GM12872 (cell line): Measurements from ENCODE around the gene UFSP1.

ENCODE experiments used
- TF ChIP-seq, protein P1 (sequence below): IDR thresholded peaks from 3 replicates; pipeline ENCODE4 v1.5.1; 2011; ENCODE audit warnings: low read depth, mild to moderate bottlenecking, low read length, moderate library complexity; ENCODE audit not compliant: insufficient read depth

The UFSP1 gene

GRCh38 chr7:100847360-100847759 is 42.2 kb downstream of the UFSP1 start:
- TF ChIP-seq, protein P1, sequence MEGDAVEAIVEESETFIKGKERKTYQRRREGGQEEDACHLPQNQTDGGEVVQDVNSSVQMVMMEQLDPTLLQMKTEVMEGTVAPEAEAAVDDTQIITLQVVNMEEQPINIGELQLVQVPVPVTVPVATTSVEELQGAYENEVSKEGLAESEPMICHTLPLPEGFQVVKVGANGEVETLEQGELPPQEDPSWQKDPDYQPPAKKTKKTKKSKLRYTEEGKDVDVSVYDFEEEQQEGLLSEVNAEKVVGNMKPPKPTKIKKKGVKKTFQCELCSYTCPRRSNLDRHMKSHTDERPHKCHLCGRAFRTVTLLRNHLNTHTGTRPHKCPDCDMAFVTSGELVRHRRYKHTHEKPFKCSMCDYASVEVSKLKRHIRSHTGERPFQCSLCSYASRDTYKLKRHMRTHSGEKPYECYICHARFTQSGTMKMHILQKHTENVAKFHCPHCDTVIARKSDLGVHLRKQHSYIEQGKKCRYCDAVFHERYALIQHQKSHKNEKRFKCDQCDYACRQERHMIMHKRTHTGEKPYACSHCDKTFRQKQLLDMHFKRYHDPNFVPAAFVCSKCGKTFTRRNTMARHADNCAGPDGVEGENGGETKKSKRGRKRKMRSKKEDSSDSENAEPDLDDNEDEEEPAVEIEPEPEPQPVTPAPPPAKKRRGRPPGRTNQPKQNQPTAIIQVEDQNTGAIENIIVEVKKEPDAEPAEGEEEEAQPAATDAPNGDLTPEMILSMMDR: no peak

DNA sequence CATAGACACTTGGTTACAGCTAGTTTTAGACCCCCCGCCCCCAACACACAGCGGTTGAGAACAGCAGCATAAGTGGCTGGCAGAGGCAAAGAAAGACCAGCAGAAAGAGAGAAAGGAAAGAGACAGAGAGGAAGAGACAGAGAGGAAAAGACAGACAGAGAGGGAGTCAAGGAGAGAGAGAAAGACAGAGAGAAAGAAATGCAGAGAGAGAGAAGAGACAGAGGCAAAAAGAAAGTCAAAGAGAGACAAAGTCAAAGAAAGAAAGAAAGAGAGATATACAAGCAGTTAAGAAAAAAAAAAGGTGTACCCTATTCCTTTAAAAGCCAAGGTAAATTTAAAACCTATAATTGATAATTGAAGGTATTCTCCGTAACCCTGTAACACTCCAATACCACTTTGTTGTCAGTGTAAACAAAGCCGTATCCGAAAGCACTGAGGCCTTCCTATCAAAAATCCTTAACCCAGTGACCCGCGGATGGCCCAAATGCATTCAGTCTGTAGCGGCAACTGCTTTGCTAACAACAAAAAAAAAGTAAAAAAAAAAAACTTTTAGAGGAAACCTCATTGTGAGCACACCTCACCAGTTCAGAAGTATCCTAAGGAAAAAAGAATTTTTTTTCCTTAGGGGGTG is 48.9 kb downstream of the UFSP1 start:
- TF ChIP-seq, protein P1: no peak

- TF ChIP-seq, protein P1: no peak
Measured at GRCh38 chr7:100839361-100839760, 50.2 kb downstream of the UFSP1 start.
